ENCODE data around the gene ADARB2.

The ADARB2 gene

GRCh38 chr10:1209355-1209979 lies 527.9 kb downstream of the ADARB2 start:
- DNase-seq, result no peak

- no peak for DNase-seq
Measured at GRCh38 chr10:1208366-1209311, 528.7 kb downstream of the ADARB2 start.

- no peak for DNase-seq
Measured at GRCh38 chr10:1206601-1207000, 530.7 kb downstream of the ADARB2 start.

GRCh38 chr10:1206101-1206500 lies 531.2 kb downstream of the ADARB2 start:
- DNase-seq, result no peak

- DNase-seq, result no peak
Measured at GRCh38 chr10:1205450-1206030, 531.8 kb downstream of the ADARB2 start.

GRCh38 chr10:1204434-1205326 lies 532.6 kb downstream of the ADARB2 start:
- DNase-seq, result no peak

- no peak for DNase-seq
Measured at GRCh38 chr10:1203704-1204103, 533.6 kb downstream of the ADARB2 start.

- no peak for DNase-seq
Measured at GRCh38 chr10:1203216-1203615, 534.1 kb downstream of the ADARB2 start.

- DNase-seq, result no peak
Measured at GRCh38 chr10:1202343-1202742, 535.0 kb downstream of the ADARB2 start.

GRCh38 chr10:1200866-1201807 lies 536.2 kb downstream of the ADARB2 start:
- no peak for DNase-seq

GRCh38 chr10:1199897-1200721 lies 537.2 kb downstream of the ADARB2 start:
- no peak for DNase-seq

- DNase-seq, result no peak
Measured at GRCh38 chr10:1199345-1199673, 538.0 kb downstream of the ADARB2 start.

- no peak for DNase-seq
Measured at GRCh38 chr10:1198453-1199344, 538.6 kb downstream of the ADARB2 start.

GRCh38 chr10:1197384-1197783 lies 539.9 kb downstream of the ADARB2 start:
- DNase-seq, result no peak

GRCh38 chr10:1196656-1197055 lies 540.7 kb downstream of the ADARB2 start:
- DNase-seq, result no peak

GRCh38 chr10:1195828-1196227 lies 541.5 kb downstream of the ADARB2 start:
- DNase-seq, result no peak

GRCh38 chr10:1194161-1194560 lies 543.2 kb downstream of the ADARB2 start:
- no peak for DNase-seq

GRCh38 chr10:1193561-1193960 lies 543.8 kb downstream of the ADARB2 start:
- DNase-seq, result no peak

- no peak for DNase-seq
Measured at GRCh38 chr10:1191752-1192151, 545.6 kb downstream of the ADARB2 start.
